ENCODE measurements around the gene MSTO1.
"Not testable (repeated sequence)": the region's sequence is repeated elsewhere in the genome, so short reads cannot be mapped to it uniquely, and the experiment has no call there.

MSTO1 gene

GRCh38 chr1:155609515-155610256 lies at the start of gene MSTO1:
Gene MSTO1 (plus strand): TSS chr1:155610218. CDS start chr1:155610249, 31 bp downstream.
- in situ Hi-C loops (cut with MboI; ENCODE audit: low sequenced_read_pairs): no loop called here

DNA sequence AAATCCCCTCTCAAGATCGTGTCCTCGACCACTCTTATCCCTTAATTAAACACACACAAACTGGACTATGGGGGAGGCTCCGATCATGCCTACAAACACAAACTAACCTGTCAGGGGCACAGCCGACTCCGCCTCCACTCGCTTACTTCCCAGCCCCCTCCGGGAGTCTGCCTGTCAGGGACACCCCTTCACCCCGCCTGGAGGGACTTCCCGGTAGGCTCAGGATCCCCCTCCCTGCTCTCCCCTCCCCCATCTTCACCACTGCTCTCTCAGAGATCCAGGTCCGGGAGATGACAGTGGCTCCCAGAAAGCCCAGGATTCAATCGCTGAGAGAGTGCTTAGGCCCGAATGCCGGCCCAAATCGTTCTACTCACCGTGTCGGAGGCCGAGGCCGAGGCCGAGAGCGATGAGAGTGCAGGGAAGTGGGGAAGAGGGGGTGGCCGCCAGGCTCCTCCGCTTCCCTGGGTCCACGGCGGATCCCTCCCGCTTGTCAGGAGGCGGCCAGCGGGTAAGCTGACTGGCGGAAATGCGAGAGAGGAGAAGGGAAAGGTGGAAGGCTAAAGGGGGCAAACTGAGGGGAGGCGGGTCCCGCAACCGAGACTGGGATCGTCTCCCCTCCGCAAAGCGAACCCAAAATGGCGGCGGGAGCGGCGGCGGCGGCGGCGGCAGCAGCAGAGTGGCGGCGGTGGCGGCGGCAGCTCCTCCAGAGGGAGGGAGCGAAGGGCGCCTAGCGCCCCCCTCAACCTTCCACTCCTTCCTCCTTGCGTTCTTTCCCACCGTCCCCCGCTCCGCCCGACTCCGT lies 48.0 kb upstream of the MSTO1 start:
- in situ Hi-C loops (cut with MboI; ENCODE audit: low sequenced_read_pairs): not testable (repeated sequence)

- in situ Hi-C loops (cut with MboI; ENCODE audit: low sequenced_read_pairs): no loop called here
These were observed 47.2 kb upstream of the MSTO1 start, which contains the start of gene ASH1L for GRCh38 chr1:155562581-155563376. Gene ASH1L (minus strand): TSS chr1:155562803. CDS start chr1:155521519, 41,284 bp downstream.

- in situ Hi-C loops (cut with MboI; ENCODE audit: low sequenced_read_pairs): not testable (repeated sequence)
These were observed 46.5 kb upstream of the MSTO1 start for GRCh38 chr1:155563377-155564022.

GRCh38 chr1:155569988-155570592 lies 39.9 kb upstream of the MSTO1 start:
- in situ Hi-C loops (cut with MboI; ENCODE audit: low sequenced_read_pairs): no loop called here

DNA sequence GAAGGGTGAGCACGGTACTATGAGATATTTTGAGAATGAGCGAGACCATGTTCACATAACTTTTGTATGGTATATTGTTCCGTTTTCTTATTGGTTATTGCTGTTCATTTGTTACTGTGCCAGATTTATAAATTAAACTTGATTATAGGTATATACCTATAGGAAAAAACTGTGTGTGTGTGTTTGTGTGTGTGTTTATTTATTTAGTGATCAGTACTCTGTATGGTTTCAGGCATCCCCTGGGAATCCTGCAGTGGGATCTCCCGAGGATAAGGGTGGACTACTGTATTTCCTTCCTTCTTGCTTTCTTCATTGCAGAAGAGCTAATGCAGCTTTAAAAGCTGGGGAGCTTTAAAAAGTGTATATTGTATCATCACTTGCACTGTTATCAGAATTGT lies 39.4 kb upstream of the MSTO1 start:
- in situ Hi-C loops (cut with MboI; ENCODE audit: low sequenced_read_pairs): no loop called here

- in situ Hi-C loops (cut with MboI; ENCODE audit: low sequenced_read_pairs): no loop called here
These were observed 35.9 kb upstream of the MSTO1 start for GRCh38 chr1:155574077-155574476.

GRCh38 chr1:155575608-155576007 lies 34.4 kb upstream of the MSTO1 start:
- in situ Hi-C loops (cut with MboI; ENCODE audit: low sequenced_read_pairs): not testable (repeated sequence)

DNA sequence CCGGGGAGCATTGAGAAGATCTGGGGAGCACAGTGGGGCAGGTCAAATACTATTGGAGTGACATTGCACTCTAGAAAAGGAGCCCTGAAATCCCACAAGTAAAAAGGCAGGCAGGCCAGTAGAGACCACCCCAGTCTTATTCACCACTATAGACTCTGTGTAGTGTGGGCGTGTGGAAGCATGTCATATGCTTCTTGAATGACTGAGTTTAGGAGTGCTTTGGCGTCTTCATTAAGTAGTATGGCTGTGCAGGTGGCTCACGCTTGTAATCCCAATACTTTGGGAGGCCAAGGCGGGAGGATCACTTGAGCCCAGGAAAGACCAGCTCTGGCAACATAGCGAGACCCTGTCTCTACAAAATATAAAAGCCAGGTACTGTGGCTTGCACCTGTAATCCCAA lies 26.2 kb upstream of the MSTO1 start:
- in situ Hi-C loops (cut with MboI; ENCODE audit: low sequenced_read_pairs): not testable (repeated sequence)

DNA sequence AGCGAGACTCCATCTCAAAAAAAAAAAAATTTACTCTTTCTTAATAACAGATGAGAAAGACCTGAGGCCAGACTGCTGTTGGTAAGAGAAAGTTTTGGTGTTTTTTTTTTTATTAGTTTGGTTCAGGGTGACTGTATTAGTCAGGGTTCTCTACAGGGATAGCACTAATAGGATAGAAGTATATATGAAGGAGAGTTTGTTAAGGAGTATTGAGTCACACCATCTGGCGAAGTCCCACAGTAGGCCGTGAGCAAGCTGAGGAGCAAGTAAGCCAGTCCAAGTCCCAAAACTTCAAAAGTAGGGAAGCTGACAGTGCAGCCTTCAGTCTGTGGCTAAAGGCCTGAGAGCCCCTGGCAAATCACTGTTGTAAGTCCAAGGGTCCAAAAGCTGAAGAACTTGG lies 20.7 kb upstream of the MSTO1 start:
- in situ Hi-C loops (cut with MboI; ENCODE audit: low sequenced_read_pairs): not testable (repeated sequence)

DNA sequence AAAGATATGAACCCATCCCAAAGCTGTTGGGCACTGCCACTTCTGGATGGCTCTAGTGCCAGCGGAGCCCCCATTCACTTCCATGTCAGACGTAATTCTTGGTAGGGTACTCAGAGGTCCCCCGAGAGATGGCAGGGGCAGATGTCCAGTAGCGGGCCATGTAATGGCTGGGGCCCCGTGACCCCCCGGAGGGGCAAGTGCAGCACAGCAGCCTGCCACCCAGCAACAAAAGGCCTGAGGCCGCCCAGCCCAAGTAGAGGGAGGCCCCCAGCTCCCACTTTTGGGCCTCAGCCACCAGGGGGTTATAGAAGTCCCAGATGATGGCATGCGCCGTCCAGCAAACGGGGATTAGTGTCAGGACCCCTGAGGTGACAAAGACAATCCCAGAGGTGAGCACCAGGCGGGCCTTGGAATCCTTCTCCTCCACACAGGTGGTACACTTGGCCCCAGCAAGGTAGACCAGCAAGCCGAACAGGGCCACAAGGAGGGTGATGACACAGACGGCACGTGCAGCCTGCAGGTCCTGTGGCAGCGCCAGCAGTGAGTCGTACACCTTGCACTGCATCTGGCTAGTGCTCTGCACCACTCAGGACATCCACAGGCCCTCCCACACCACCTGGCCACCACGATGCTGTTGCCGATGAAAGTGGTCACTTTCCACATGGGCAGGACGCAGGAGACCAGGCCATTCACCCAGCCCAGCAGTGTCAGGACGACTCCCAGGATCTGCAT lies 19.3 kb upstream of the MSTO1 start:
- in situ Hi-C loops (cut with MboI; ENCODE audit: low sequenced_read_pairs): not testable (repeated sequence)

- in situ Hi-C loops (cut with MboI; ENCODE audit: low sequenced_read_pairs): no loop called here
These were observed 18.2 kb upstream of the MSTO1 start for GRCh38 chr1:155591770-155592169.

DNA sequence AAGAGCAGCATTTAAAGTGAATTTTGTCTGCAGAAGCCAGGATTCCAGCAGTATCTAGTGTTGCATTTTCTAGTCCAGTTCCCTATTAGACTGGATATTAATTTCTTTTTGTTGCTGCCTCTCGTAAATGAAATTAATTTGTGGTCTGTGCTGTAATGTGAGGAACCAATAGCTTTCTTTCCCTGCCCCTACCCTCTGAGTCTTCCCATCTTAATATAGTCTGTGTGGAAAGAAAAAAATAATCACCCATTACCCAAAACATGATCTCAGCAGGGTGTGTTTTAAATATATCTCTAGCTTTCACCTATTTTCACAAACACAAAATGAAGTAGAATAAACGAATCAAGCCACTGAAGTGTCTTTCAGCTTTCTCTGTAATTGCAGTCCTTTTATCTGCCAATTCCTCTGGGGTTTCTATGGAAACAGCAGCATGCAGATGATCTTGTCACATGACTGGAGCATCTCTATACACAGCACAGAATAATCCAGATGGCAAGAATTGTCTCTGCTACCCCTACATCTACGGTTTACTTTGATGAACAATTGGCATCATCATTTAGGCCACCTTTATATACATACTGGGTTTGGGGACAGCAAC lies 14.0 kb upstream of the MSTO1 start:
- in situ Hi-C loops (cut with MboI; ENCODE audit: low sequenced_read_pairs): not testable (repeated sequence)

DNA sequence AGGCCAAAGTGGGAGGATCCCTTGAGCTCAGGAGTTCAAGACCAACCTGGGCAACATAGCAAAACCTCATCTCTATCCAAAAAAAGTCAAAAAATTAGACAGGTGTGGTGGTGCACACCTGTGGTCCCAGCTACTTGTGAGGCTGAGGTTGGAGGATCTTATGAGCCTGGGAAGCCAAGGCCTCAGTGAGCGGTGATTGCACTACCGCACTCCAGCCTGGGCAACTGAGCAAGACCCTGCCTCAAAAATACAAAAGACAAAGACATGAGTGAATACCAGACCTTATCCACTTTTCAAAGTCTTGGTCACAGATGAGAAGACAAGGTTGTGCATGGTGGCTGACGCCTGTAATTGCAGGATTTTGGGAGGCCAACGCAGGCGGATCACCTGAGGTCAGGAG lies 13.2 kb upstream of the MSTO1 start:
- in situ Hi-C loops (cut with MboI; ENCODE audit: low sequenced_read_pairs): no loop called here

GRCh38 chr1:155598842-155599331 lies 11.1 kb upstream of the MSTO1 start:
- in situ Hi-C loops (cut with MboI; ENCODE audit: low sequenced_read_pairs): no loop called here

GRCh38 chr1:155599828-155600572 lies 10.0 kb upstream of the MSTO1 start:
- in situ Hi-C loops (cut with MboI; ENCODE audit: low sequenced_read_pairs): not testable (repeated sequence)

DNA sequence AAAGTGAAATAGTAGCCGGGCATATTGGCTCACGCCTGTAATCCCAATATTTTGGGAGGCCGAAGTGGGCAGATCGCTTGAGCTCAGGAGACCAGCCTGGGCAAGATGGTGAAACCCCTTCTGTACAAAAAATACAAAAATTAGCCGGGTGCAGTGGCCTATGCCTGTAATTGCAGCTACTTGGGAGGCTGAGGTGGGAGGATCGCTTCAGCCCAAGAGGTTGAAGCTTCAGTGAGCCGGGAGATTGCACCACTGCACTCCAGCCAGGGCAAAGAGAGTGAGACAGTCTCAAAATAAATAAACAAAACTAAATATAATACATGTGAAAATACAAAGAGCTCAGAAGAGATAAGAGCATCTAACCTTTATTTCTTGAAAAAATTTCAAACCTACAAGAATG lies 2.3 kb upstream of the MSTO1 start:
- in situ Hi-C loops (cut with MboI; ENCODE audit: low sequenced_read_pairs): no loop called here

DNA sequence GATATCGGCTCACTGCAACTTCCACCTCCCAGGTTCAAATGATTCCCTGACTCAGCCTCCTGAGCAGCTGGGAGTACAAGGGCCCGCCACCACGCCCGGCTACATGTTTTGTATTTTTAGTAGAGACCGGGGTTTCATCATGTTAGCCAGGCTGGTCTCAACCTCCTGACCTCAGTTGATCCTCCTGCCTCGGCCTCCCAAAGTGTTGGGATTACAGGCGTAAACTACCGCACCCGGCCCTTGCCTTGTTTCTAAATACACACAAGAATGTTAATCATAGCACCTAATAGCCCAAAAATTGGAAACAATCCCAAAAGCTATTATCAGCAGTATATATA lies 1.2 kb upstream of the MSTO1 start:
- in situ Hi-C loops (cut with MboI; ENCODE audit: low sequenced_read_pairs): no loop called here

- in situ Hi-C loops (cut with MboI; ENCODE audit: low sequenced_read_pairs): not testable (repeated sequence)
These were observed 234 bp downstream of the MSTO1 start for GRCh38 chr1:155610257-155610647.
